Ishikawa (cell line): ENCODE data around the gene ISOC2.
A peak's percentile ranks its signal among the peaks of the same experiment; 100 is the strongest.

Source experiments
- CEBPB ChIP-seq: IDR thresholded peaks from 2 replicates; pipeline ENCODE4 v1.6.1; 2012
- CREB1 ChIP-seq: IDR thresholded peaks from 2 replicates; pipeline ENCODE4 v1.6.1; 2012; ENCODE audit warnings: low read depth
- EGR1 ChIP-seq: IDR thresholded peaks from 2 replicates; pipeline ENCODE4 v1.6.1; 2012
- FOXM1 ChIP-seq: IDR thresholded peaks from 2 replicates; pipeline ENCODE4 v1.6.1; 2012; ENCODE audit warnings: low read depth, borderline replicate concordance
- MAX ChIP-seq: IDR thresholded peaks from 2 replicates; pipeline ENCODE4 v1.6.1; 2012
- NFIC ChIP-seq: IDR thresholded peaks from 2 replicates; pipeline ENCODE4 v1.6.1; 2012
- RAD21 ChIP-seq: IDR thresholded peaks from 2 replicates; pipeline ENCODE4 v1.6.1; 2012; ENCODE audit warnings: low read depth
- REST ChIP-seq: IDR thresholded peaks from 2 replicates; pipeline ENCODE4 v1.6.1; 2012; ENCODE audit warnings: low read depth, mild to moderate bottlenecking
- TAF1 ChIP-seq: IDR thresholded peaks from 2 replicates; pipeline ENCODE4 v1.6.1; 2012; ENCODE audit warnings: low read depth, mild to moderate bottlenecking
- TCF12 ChIP-seq: IDR thresholded peaks from 2 replicates; pipeline ENCODE4 v1.6.1; 2012; ENCODE audit warnings: low read depth
- TEAD4 ChIP-seq: IDR thresholded peaks from 2 replicates; pipeline ENCODE4 v1.6.1; 2012
- USF1 ChIP-seq: IDR thresholded peaks from 2 replicates; pipeline ENCODE4 v1.6.1; 2012
- YY1 ChIP-seq: IDR thresholded peaks from 2 replicates; pipeline ENCODE4 v1.6.1; 2012; ENCODE audit warnings: low read depth
- ZBTB7A ChIP-seq: IDR thresholded peaks from 2 replicates; pipeline ENCODE4 v1.6.1; 2012; ENCODE audit warnings: low read depth

Gene ISOC2

GRCh38 chr19:55487924-55488687 is 26.7 kb upstream of the ISOC2 start, which contains the start of gene SSC5D:
TSS of gene SSC5D (plus strand) at chr19:55488436. CDS start at chr19:55488590, 154 bp downstream.
- no peak for TF ChIP-seq REST
- TF ChIP-seq MAX, result no peak
- no peak for TF ChIP-seq CREB1
- TF ChIP-seq TEAD4, result no peak
- no peak for TF ChIP-seq USF1
- no peak for TF ChIP-seq YY1
- TF ChIP-seq EGR1, result no peak
- no peak for TF ChIP-seq TCF12
- no peak for TF ChIP-seq FOXM1
- no peak for TF ChIP-seq RAD21
- TF ChIP-seq ZBTB7A, result no peak
- TF ChIP-seq TAF1, result no peak

GRCh38 chr19:55486971-55487923 is 25.8 kb upstream of the ISOC2 start:
- TF ChIP-seq MAX (peak; percentile 59; the same call in 1 of the 2 replicates), ZBTB7A (no peak), CEBPB (no peak)

GRCh38 chr19:55486043-55486970 is 24.9 kb upstream of the ISOC2 start:
- TF ChIP-seq TEAD4 (no peak), USF1 (no peak), ZBTB7A (no peak), MAX (no peak)

- TF ChIP-seq TCF12 (no peak), USF1 (no peak), CEBPB (no peak), EGR1 (no peak), CREB1 (no peak), YY1 (no peak), RAD21 (no peak)
Observed at GRCh38 chr19:55485439-55486011, 24.1 kb upstream of the ISOC2 start.

GRCh38 chr19:55484593-55485438 is 23.4 kb upstream of the ISOC2 start, which contains the start of gene NAT14:
TSS of gene NAT14 (plus strand) at chr19:55485188. CDS start at chr19:55485709, 521 bp downstream.
- TF ChIP-seq YY1, result no peak
- no peak for TF ChIP-seq FOXM1
- no peak for TF ChIP-seq NFIC
- TF ChIP-seq CREB1, result peak; percentile 73; the same call in 1 of the 2 replicates
- peak; percentile 89 for TF ChIP-seq ZBTB7A
- no peak for TF ChIP-seq REST
